ENCODE data around the gene TSPAN18. TPM values are rescaled to one million over a fixed set of nuclear protein-coding genes. Genes with fewer than 3 reads are reported as not detected.

The TSPAN18 gene
- total and polyA plus RNA-seq, 8 donors, result 27.2 to 85.8 (median 63.7) TPM

GRCh38 chr11:44964526-44965209, 237.9 kb downstream of the TSPAN18 start:
- H3K9me3 ChIP-seq, result no peaks in the 10 kb centered on the region
- peak overlapping the region; percentile 35 to 69 for H3K27ac ChIP-seq
- no peak for TF ChIP-seq CTCF (IDR thresholded peaks at IDR 0.05)
- peak; percentile 91 for ATAC-seq
- DNase-seq, result peak in 1 of 4 donors; percentile 77
- no peaks in the 10 kb centered on the region for H3K36me3 ChIP-seq
- no peak overlapping the region for H3K4me3 ChIP-seq
- H3K27me3 ChIP-seq, result no peaks in the 10 kb centered on the region
- intact Hi-C loops (cut with DNase I), result no loop called here
- peaks cover 0 to 18% of the 10 kb centered on the region in 2 donors for H3K4me1 ChIP-seq

- ATAC-seq (no peak), DNase-seq (no peak)
Observed at GRCh38 chr11:44966694-44967093, 239.9 kb downstream of the TSPAN18 start.

GRCh38 chr11:44967930-44968496, 241.3 kb downstream of the TSPAN18 start:
- intact Hi-C loops (cut with DNase I), result no loop called here
- H3K36me3 ChIP-seq, result no peaks in the 10 kb centered on the region

More at GRCh38 chr11:44966694-44967093, 239.9 kb downstream of the TSPAN18 start:
- no peak overlapping the region for H3K27ac ChIP-seq
- H3K27me3 ChIP-seq, result no peaks in the 10 kb centered on the region
- peaks cover 0 to 27% of the 10 kb centered on the region in 2 donors for H3K4me1 ChIP-seq
- no peaks in the 10 kb centered on the region for H3K36me3 ChIP-seq
- intact Hi-C loops (cut with DNase I), result no loop called here
- no peak overlapping the region for H3K4me3 ChIP-seq
- H3K9me3 ChIP-seq, result no peaks in the 10 kb centered on the region
- no peak for TF ChIP-seq CTCF (IDR thresholded peaks at IDR 0.05)

GRCh38 chr11:44968510-44968909, 241.7 kb downstream of the TSPAN18 start:
- no peaks in the 10 kb centered on the region for H3K27me3 ChIP-seq
- DNase-seq (no peak), ATAC-seq (no peak)
- intact Hi-C loops (cut with DNase I), result no loop called here
- no peaks in the 10 kb centered on the region for H3K36me3 ChIP-seq
- peaks cover 0 to 26% of the 10 kb centered on the region in 2 donors for H3K4me1 ChIP-seq
- TF ChIP-seq CTCF (IDR thresholded peaks at IDR 0.05), result no peak
- H3K4me3 ChIP-seq, result no peak overlapping the region
- H3K9me3 ChIP-seq, result no peaks in the 10 kb centered on the region
- H3K27ac ChIP-seq, result no peak overlapping the region

More at GRCh38 chr11:44967930-44968496, 241.3 kb downstream of the TSPAN18 start:
- no peak for TF ChIP-seq CTCF (IDR thresholded peaks at IDR 0.05)
- DNase-seq (no peak), ATAC-seq (no peak)
- Histone ChIP-seq H3K27ac (no peak overlapping the region), H3K4me1 (peaks cover 0 to 27% of the 10 kb centered on the region in 2 donors), H3K9me3 (no peaks in the 10 kb centered on the region), H3K27me3 (no peaks in the 10 kb centered on the region), H3K4me3 (no peak overlapping the region)

- peak overlapping the region in 1 of 2 donors; percentile 80 for H3K27ac ChIP-seq
- DNase-seq, result no peak
- no peak for ATAC-seq
- no peaks in the 10 kb centered on the region for H3K9me3 ChIP-seq
- H3K27me3 ChIP-seq, result no peaks in the 10 kb centered on the region
- no peak for TF ChIP-seq CTCF (IDR thresholded peaks at IDR 0.05)
- no peaks in the 10 kb centered on the region for H3K36me3 ChIP-seq
- H3K4me3 ChIP-seq, result no peak overlapping the region
- peaks cover 0 to 14% of the 10 kb centered on the region in 2 donors for H3K4me1 ChIP-seq
- intact Hi-C loops (cut with DNase I), result no loop called here
Observed at GRCh38 chr11:44969651-44970252, 243.0 kb downstream of the TSPAN18 start.
